Caco-2 (cell line): ENCODE results near the gene DPYSL5. TPM values are rescaled to one million over a fixed set of nuclear protein-coding genes. Genes with fewer than 3 reads are reported as not detected.
A peak's percentile ranks its signal among the peaks of the same experiment; 100 is the strongest.

ENCODE experiments used
- BruUV-seq: library from RNA; stranded (reverse); fragments of 400-500 nt; replicated peaks from 2 replicates; lab custom pipeline; 2021; lab: Mats Ljungman, UMichigan
- CTCF ChIA-PET: fragments of 300-600 bp; sonication (Branson Sonifier 250); formaldehyde crosslinking; loops from one replicate; lab custom pipeline; 2022; ENCODE audit warnings: antibody characterized with exemption; lab: Charles Lee
- POLR2A ChIA-PET: fragments of 300-600 bp; sonication (Branson Sonifier 250); formaldehyde crosslinking; loops from one replicate; lab custom pipeline; 2022; ENCODE audit warnings: antibody characterized with exemption; lab: Charles Lee
- DNase-seq, 2 experiments: peaks; one replicate each; pipeline versions ENCODE4 v3.0.0 to v3.0.0-alpha.2; 2020 to 2022
- H3K27me3 ChIP-seq: replicated peaks from 2 replicates; pipeline ENCODE4 v1.6.0; 2011; ENCODE audit warnings: low read length; ENCODE audit not compliant: control insufficient read depth, insufficient read depth
- H3K36me3 ChIP-seq: 2 replicates; pipeline ENCODE4 v1.5.1; 2011; ENCODE audit warnings: low read length; ENCODE audit not compliant: control insufficient read depth, insufficient read depth
- H3K4me1 ChIP-seq: fragments of 250-450 bp; sonication (Bioruptor Pico); 2 replicates; pipeline ENCODE4 v1.5.1; 2020; ENCODE audit warnings: mild to moderate bottlenecking
- H3K4me3 ChIP-seq: 2 replicates; pipeline ENCODE4 v1.5.1; 2011; ENCODE audit warnings: low read depth, mild to moderate bottlenecking, control low read depth, low read length
- H3K9me3 ChIP-seq: fragments of 250-450 bp; sonication (Bioruptor Pico); 2 replicates; pipeline ENCODE4 v1.5.1; 2020; ENCODE audit warnings: mild to moderate bottlenecking, moderate library complexity
- H3K27ac Mint-ChIP-seq: one replicate; pipeline ENCODE4 v1.8.0; 2022; ENCODE audit warnings: mixed read lengths; ENCODE audit not compliant: unreplicated experiment
- H3K27me3 Mint-ChIP-seq: one replicate; pipeline ENCODE4 v1.8.0; 2022; ENCODE audit warnings: mixed read lengths; ENCODE audit not compliant: insufficient read depth, unreplicated experiment
- H3K36me3 Mint-ChIP-seq: one replicate; pipeline ENCODE4 v1.8.0; 2022; ENCODE audit warnings: mild to moderate bottlenecking, mixed read lengths; ENCODE audit not compliant: insufficient read depth, unreplicated experiment
- H3K4me1 Mint-ChIP-seq: one replicate; pipeline ENCODE4 v1.8.0; 2022; ENCODE audit warnings: low read depth, mixed read lengths; ENCODE audit not compliant: unreplicated experiment
- H3K4me3 Mint-ChIP-seq: one replicate; pipeline ENCODE4 v1.8.0; 2022; ENCODE audit warnings: mild to moderate bottlenecking, moderate library complexity, mixed read lengths; ENCODE audit not compliant: unreplicated experiment
- H3K9me3 Mint-ChIP-seq: one replicate; pipeline ENCODE4 v1.8.0; 2022; ENCODE audit warnings: mixed read lengths; ENCODE audit not compliant: unreplicated experiment
- CTCF ChIP-seq, 2 experiments: fragments of 200-600 bp in 1 of 2; IDR thresholded peaks; 1 replicate in 1 of 2; 2 replicates in 1 of 2; pipeline versions ENCODE4 v1.5.1 to v1.8.0; 2011 to 2022; ENCODE audit warnings: antibody characterized with exemption in 1 of 2, control low read depth in 1 of 2, inconsistent platforms in 1 of 2, low read depth in 1 of 2, low read length in 1 of 2, mild to moderate bottlenecking in 1 of 2, moderate library complexity in 1 of 2; ENCODE audit not compliant: insufficient read depth in 1 of 2, severe bottlenecking in 1 of 2, unreplicated experiment in 1 of 2
- intact Hi-C: fragments of 100-400 bp; cut with micrococcal nuclease; formaldehyde crosslinking; loops from one replicate; pipeline ENCODE4 v1.10.0; 2022; ENCODE audit not compliant: unreplicated experiment
- total RNA-seq: library from RNA; stranded (reverse); gene quantifications from 2 replicates; pipeline ENCODE4 v1.2.3, GENCODE V29; 2022

Gene DPYSL5
- total RNA-seq, 1 experiment from 2014 or later, result 2.4 TPM

- intact Hi-C loops, result loop anchor here (2.0 kb wide), 1 partner anchor 39 kb away; no protein-coding TSS in a partner anchor
- no peak overlapping the region for H3K4me3 Mint-ChIP-seq
- Histone ChIP-seq H3K4me3 (no peak overlapping the region), H3K4me1 (0 out of 2 replicates have a peak, but pooled peaks cover 3% of the 10 kb centered on the region), H3K36me3 (no peaks in the 10 kb centered on the region), H3K27me3 (peaks cover 1% of the 10 kb centered on the region; the same call in 1 of the 2 replicates), H3K9me3 (no peaks in the 10 kb centered on the region)
- no peak for DNase-seq
- ChIA-PET POLR2A (no interaction called here), CTCF (no interaction called here)
- H3K27ac Mint-ChIP-seq, result no peak overlapping the region
- H3K9me3 Mint-ChIP-seq, result no peaks in the 10 kb centered on the region
- no peaks in the 10 kb centered on the region for H3K36me3 Mint-ChIP-seq
- H3K4me1 Mint-ChIP-seq, result peaks cover 13% of the 10 kb centered on the region
- peaks cover 12% of the 10 kb centered on the region for H3K27me3 Mint-ChIP-seq
- TF ChIP-seq CTCF (IDR thresholded peaks at IDR 0.05; ENCODE audit: insufficient read depth in 1 of 2, low read depth in 1 of 2, low read length in 1 of 2, severe bottlenecking in 1 of 2, unreplicated experiment in 1 of 2), result no peak
- TSS peak; percentile 31 for BruUV-seq
Observed at GRCh38 chr2:26971911-26972786, 124.2 kb downstream of the DPYSL5 start.

DNA sequence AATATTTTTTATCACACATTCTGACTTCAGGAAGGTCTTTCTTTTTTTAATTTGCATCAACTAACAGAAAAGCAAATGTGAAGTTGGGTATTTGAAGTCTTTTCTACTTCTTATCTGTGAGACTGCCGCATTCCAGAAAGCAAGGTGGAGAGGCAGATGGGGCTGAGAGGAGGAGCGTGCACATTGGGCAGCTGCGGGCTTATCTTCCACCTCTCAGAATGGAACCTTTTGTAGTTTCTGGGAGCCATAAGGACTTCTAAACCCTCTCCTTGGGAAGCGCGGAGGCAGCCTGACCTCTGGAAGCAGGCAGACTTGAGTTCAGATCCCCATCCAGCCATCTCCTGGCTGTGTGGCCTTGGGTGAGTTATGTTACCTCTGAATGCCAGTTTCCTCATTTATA is 126.4 kb downstream of the DPYSL5 start:
- H3K4me3 Mint-ChIP-seq, result no peak overlapping the region
- no TSS peak for BruUV-seq
- no peaks in the 10 kb centered on the region for H3K9me3 Mint-ChIP-seq
- intact Hi-C loops, result no loop called here
- H3K36me3 Mint-ChIP-seq, result no peaks in the 10 kb centered on the region
- H3K27me3 Mint-ChIP-seq, result peaks cover 3% of the 10 kb centered on the region
- Histone ChIP-seq H3K36me3 (no peaks in the 10 kb centered on the region), H3K4me3 (no peak overlapping the region), H3K4me1 (0 out of 2 replicates have a peak, but pooled peaks cover 1% of the 10 kb centered on the region), H3K27me3 (peaks cover under 1% of the 10 kb centered on the region; the same call in 1 of the 2 replicates), H3K9me3 (no peaks in the 10 kb centered on the region)
- ChIA-PET POLR2A (no interaction called here), CTCF (interaction anchor here (1.6 to 2.7 kb wide), 2 partner anchors 13 to 43 kb away, joined by 3 to 12 read pairs; no protein-coding TSS in a partner anchor)
- no peak for TF ChIP-seq CTCF (IDR thresholded peaks at IDR 0.05; ENCODE audit: insufficient read depth in 1 of 2, low read depth in 1 of 2, low read length in 1 of 2, severe bottlenecking in 1 of 2, unreplicated experiment in 1 of 2)
- no peak overlapping the region for H3K27ac Mint-ChIP-seq
- DNase-seq, result no peak
- peaks cover 3% of the 10 kb centered on the region for H3K4me1 Mint-ChIP-seq

GRCh38 chr2:26975102-26975501 is 127.2 kb downstream of the DPYSL5 start:
- POLR2A ChIA-PET, result no interaction called here
- no TSS peak for BruUV-seq
- Mint-ChIP-seq H3K36me3 (no peaks in the 10 kb centered on the region), H3K27me3 (peaks cover 3% of the 10 kb centered on the region), H3K4me1 (no peaks in the 10 kb centered on the region), H3K27ac (no peak overlapping the region), H3K4me3 (no peak overlapping the region), H3K9me3 (no peaks in the 10 kb centered on the region)
- Histone ChIP-seq H3K36me3 (no peaks in the 10 kb centered on the region), H3K9me3 (no peaks in the 10 kb centered on the region), H3K4me3 (no peak overlapping the region), H3K27me3 (no peaks in the 10 kb centered on the region), H3K4me1 (no peaks in the 10 kb centered on the region)
- DNase-seq, result no peak
- intact Hi-C loops, result no loop called here
- no peak for TF ChIP-seq CTCF (IDR thresholded peaks at IDR 0.05; ENCODE audit: insufficient read depth in 1 of 2, low read depth in 1 of 2, low read length in 1 of 2, severe bottlenecking in 1 of 2, unreplicated experiment in 1 of 2)
- CTCF ChIA-PET, result interaction anchor here (1.6 to 2.7 kb wide), 2 partner anchors 13 to 42 kb away, joined by 3 to 12 read pairs; no protein-coding TSS in a partner anchor
